Heart left ventricle (tissue), 16 donors: Measurements from ENCODE around the gene SNTA1. TPM values are rescaled to one million over a fixed set of nuclear protein-coding genes. Genes with fewer than 3 reads are reported as not detected.
"Not testable (repeated sequence)": the region's sequence is repeated elsewhere in the genome, so short reads cannot be mapped to it uniquely, and the experiment has no call there.

Experiments
- ATAC-seq, 4 donors: fragments of 200-7000 bp; cut with Tn5 transposase; one replicate each; pipeline ENCODE4 v1.9.1; 2020 to 2022; ENCODE audit warnings: moderate library complexity in 4 of 4, mild to moderate bottlenecking in 3 of 4, moderate number of reproducible peaks in 1 of 4
- DNase-seq, 5 donors: peaks; one replicate each; pipeline ENCODE4 v3.0.0-alpha.2; 2020
- H3K27ac ChIP-seq, 12 donors: fragments of 200-600 bp; sonication (generic) in 4 of 12; one replicate each; pipeline versions ENCODE4 v1.5.0 to v1.8.0; 2016 to 2022; ENCODE audit warnings: mild to moderate bottlenecking in 2 of 12
- H3K27me3 ChIP-seq, 9 donors: fragments of 200-600 bp; sonication (generic) in 2 of 9; one replicate each; pipeline versions ENCODE4 v1.5.1 to v1.8.0; 2016 to 2022; ENCODE audit warnings: mild to moderate bottlenecking in 3 of 9
- H3K36me3 ChIP-seq, 9 donors: fragments of 200-600 bp; sonication (generic) in 2 of 9; one replicate each; pipeline versions ENCODE4 v1.5.0 to v1.8.0; 2018 to 2022; ENCODE audit warnings: mild to moderate bottlenecking in 2 of 9
- H3K4me1 ChIP-seq, 12 donors: fragments of 200-600 bp; sonication (generic) in 4 of 12; one replicate each; pipeline versions ENCODE4 v1.5.0 to v1.8.0; 2016 to 2022; ENCODE audit warnings: mild to moderate bottlenecking in 3 of 12
- H3K4me3 ChIP-seq, 12 donors: fragments of 200-600 bp; sonication (generic) in 4 of 12; one replicate each; pipeline versions ENCODE4 v1.5.0 to v1.8.0; 2017 to 2022; ENCODE audit warnings: mild to moderate bottlenecking in 9 of 12, moderate library complexity in 4 of 12
- H3K9me3 ChIP-seq, 12 donors: fragments of 200-600 bp; sonication (generic) in 4 of 12; one replicate each; pipeline versions ENCODE4 v1.5.0 to v1.8.0; 2016 to 2022; ENCODE audit warnings: mild to moderate bottlenecking in 1 of 12
- POLR2A ChIP-seq, 2 donors: fragments of 450-650 bp; IDR thresholded peaks; one replicate each; pipeline ENCODE4 v1.6.1; 2017; ENCODE audit warnings: antibody characterized with exemption in 2 of 2, mild to moderate bottlenecking in 2 of 2, moderate library complexity in 2 of 2
- WGBS, 4 donors: extraction: QIAGEN DNeasy Blood & Tissue Kit in 2 of 4; methylation state at CpG; one replicate each; pipeline versions ENCODE4 v1.1.5 to v1.1.7; 2013 to 2018; 5-methylcytosine and 5-hydroxymethylcytosine counted together
- intact Hi-C, 10 donors: fragments of 100-400 bp; cut with DNase I; formaldehyde crosslinking; loops; one replicate each; pipeline versions ENCODE4 v1.11.1 to v1.14.2; 2022
- polyA plus RNA-seq, 2 donors: library from polyadenylated mRNA; stranded (reverse); fragments of 200-250 nt; gene quantifications; one replicate each; pipeline ENCODE4 v1.2.3, GENCODE V29; 2013
- total RNA-seq, 9 donors: library from RNA; depleted of rRNA in 2 of 9; stranded (reverse); fragments of >200 nt in 2 of 9; fragmentation: NEBNext Ultra II Directional in 3 of 9; extraction: Animal tissue kit (Norgen Biotek cat#: 25700) in 3 of 9; gene quantifications; one replicate each; pipeline versions ENCODE4 v1.1.0 to v1.2.4, GENCODE V29; 2016 to 2023
- TF ChIP-seq, protein P1 (sequence below), 12 donors: fragments of 200-600 bp; sonication (generic) in 4 of 12; IDR thresholded peaks; one replicate each; pipeline versions ENCODE4 v1.5.0 to v1.8.0; 2018 to 2022; ENCODE audit warnings: antibody characterized with exemption in 12 of 12, mild to moderate bottlenecking in 5 of 12
- donor health status: ischemic (EF 13 %, LVEDD 7.1; RV severe dilation, severe dysfunction).
- donor health status: healthy with polysubstance abuse.
- donor health status: DM: no; HTN: yes; CAD: no.
- donor health status: DM: no; HTN: no; CAD: no.
- donor health status: ischemic (EF 25% LVEDD 6.9; RV normal size, moderate dysfunction).
- donor health status: ischemic (EF 25% LVEDD 5.7; RV mildly dilated, moderate dysfunction).
- donor health status: healthy.
- donor health status: DM: yes; HTN: yes; CAD: no.
- donor health status: ischemic (EF 35%, LVEDD 5.7; RV mildly dilated, moderate dysfunction).
- donor health status: nonischemic (EF 11% LVEDD 7.7; RV severe dilation, severe dysfunction).
- donor health status: DM: yes; HTN: yes; CAD: no.
- donor health status: PGD.
- donor health status: ischemic (EF 29% LVEDD 5.4; RV normal size, mild dysfunction).
- donor health status: nonischemic (EF 23%, LVEDD 6.1; RV moderate dilation, normal function).

SNTA1 gene
- total and polyA plus RNA-seq, 11 donors: 91.0 to 318 (median 166) TPM

DNA sequence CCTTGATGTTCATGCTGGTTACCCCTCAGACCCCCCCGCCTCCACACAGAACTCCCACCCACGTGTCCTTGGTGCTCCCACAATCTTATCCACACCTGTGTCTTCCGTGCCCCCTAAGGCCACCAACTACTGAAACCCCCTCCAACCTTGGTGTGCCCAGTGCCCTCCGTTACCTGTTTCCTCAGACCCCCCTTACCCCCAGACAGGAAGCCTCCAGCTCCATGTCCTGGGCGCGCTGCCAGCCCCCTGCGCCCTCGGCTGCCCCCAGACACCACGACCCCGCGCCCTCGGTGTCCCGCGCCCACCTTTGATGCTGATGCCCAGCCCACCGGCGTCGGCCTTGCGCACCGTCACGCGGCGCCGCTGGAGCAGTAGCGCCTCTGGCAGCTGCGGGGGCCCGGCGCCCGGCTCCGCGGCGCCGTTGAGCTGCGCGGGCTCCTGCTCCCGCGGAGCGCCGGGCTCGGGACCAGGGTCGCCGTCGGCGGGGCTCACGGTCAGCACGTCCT is 504 bp downstream of the SNTA1 start:
- H3K4me1 ChIP-seq: peaks cover 2 to 53% (median 20%) of the 10 kb centered on the region in 12 donors
- peak overlapping the region; percentile 67 to 92 (median 86) for H3K27ac ChIP-seq
- H3K4me3 ChIP-seq: peak overlapping the region; percentile 56 to 93 (median 70)
- H3K36me3 ChIP-seq: peaks cover 0 to 11% (median 0%) of the 10 kb centered on the region in 9 donors
- H3K9me3 ChIP-seq: no peaks in the 10 kb centered on the region
- ATAC-seq (peak in 1 of 4 donors; percentile 4), DNase-seq (peak in 4 of 5 donors; percentile 32 to 67 (median 44))
- no peak for TF ChIP-seq POLR2A (IDR thresholded peaks at IDR 0.05)
- TF ChIP-seq, protein P1, sequence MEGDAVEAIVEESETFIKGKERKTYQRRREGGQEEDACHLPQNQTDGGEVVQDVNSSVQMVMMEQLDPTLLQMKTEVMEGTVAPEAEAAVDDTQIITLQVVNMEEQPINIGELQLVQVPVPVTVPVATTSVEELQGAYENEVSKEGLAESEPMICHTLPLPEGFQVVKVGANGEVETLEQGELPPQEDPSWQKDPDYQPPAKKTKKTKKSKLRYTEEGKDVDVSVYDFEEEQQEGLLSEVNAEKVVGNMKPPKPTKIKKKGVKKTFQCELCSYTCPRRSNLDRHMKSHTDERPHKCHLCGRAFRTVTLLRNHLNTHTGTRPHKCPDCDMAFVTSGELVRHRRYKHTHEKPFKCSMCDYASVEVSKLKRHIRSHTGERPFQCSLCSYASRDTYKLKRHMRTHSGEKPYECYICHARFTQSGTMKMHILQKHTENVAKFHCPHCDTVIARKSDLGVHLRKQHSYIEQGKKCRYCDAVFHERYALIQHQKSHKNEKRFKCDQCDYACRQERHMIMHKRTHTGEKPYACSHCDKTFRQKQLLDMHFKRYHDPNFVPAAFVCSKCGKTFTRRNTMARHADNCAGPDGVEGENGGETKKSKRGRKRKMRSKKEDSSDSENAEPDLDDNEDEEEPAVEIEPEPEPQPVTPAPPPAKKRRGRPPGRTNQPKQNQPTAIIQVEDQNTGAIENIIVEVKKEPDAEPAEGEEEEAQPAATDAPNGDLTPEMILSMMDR (IDR thresholded peaks at IDR 0.05): no peak
- WGBS, 4 donors: 2 to 11% (median 2%) methylated on average over 7 to 45 of the region's 45 CpGs
- intact Hi-C loops: loop anchor here in 6 of 10 donors (1.0 to 5.0 kb wide), 4 partner anchors 20 to 41 kb away; partner anchors contain the start of gene CDK5RAP1 (in 2 of the 6)
- H3K27me3 ChIP-seq: no peaks in the 10 kb centered on the region

DNA sequence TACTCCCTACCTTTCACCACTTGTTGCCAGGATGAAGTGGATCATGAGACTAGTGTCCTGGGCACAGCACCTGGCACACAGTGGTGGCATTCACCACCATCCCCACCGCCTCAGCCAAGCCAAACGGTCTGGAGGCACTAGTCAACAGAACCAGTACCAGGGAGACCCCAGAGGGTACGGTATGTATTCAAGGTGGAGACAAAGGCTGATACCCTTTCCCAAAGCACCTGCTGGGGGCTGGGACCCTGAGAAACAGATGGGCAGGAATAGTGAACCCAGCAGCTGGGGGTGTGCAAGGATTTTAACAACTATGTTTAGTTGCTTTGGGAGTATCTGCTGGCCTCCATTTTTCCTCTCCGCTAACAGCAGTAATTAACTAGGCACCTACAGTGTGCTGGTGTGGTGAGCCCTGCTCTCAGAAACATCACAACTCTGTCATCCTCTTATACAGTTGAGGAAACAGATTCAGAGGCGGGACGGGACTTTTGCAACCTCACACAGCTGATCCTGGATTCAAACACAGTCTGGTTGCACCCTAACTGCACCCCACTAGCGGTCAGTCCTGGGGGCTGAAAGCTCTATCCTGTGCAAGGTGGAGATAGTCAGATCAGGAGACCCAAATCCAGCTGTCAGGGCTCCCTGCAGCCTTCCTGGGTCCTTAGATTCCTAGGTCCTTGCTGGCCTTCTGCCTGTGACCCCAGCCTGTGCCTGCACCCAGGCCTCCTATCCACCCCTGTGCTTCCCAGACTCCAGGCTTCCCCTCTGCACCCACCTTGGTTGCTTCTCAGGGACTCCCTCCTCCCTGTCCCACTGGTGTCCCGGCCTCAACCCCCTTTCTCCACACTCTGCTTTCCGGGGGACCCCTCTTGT is 1.2 kb downstream of the SNTA1 start:
- H3K27ac ChIP-seq: peak overlapping the region; percentile 67 to 92 (median 86)
- peak in 2 of 4 donors; percentile 1 to 2 for ATAC-seq
- DNase-seq: peak in 1 of 5 donors; percentile 45
- peaks cover 2 to 60% (median 27%) of the 10 kb centered on the region in 12 donors for H3K4me1 ChIP-seq
- TF ChIP-seq, protein P1 (IDR thresholded peaks at IDR 0.05): no peak
- TF ChIP-seq POLR2A (IDR thresholded peaks at IDR 0.05): no peak
- peaks cover 0 to 14% (median 0%) of the 10 kb centered on the region in 9 donors for H3K36me3 ChIP-seq
- WGBS, 4 donors: 39 to 60% (median 47%) methylated on average over 8 to 9 of the region's 9 CpGs
- H3K9me3 ChIP-seq: no peaks in the 10 kb centered on the region
- intact Hi-C loops: loop anchor here in 6 of 10 donors (1.0 to 5.0 kb wide), 4 partner anchors 20 to 40 kb away; partner anchors contain the start of gene CDK5RAP1 (in 2 of the 6)
- H3K4me3 ChIP-seq: peak overlapping the region; percentile 56 to 93 (median 70)
- H3K27me3 ChIP-seq: no peaks in the 10 kb centered on the region

DNA sequence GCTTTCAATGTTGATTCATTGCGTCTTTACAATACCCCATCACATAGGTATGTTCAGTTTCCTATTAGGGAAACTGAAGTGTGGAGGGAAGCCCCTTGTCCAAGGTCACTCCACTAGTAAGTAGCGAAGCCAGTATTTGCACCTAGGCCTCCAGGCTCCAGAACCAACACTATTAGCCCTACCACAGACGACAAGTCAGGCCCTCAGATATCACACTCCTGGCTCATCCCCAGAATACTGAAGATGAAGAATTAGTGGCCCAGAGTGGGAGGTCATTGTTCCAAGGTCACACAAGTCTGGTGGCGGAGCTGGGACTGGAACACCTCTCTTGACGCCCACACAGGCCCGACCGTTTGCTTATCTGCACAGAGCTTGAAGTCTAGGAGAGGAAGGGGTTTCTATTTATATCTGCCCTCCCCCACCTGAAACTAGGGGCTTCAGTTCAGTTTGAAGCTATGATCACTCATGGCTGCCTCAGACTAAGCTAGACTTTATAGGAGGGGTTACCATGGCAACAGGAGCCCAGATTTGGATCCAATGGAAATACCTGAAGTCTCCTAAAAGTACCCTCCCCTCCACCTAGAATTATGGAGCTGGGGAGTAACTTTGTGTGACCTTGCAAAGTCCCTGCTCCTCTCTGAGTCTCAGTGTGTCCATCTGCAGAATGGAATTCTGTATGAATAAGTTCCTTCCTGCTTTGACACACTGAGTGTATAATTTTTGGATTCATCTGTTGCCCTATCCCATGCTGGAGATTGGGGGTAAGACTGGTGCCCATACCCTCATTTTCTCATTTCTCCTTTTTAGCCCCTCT is 2.2 kb downstream of the SNTA1 start:
- TF ChIP-seq POLR2A (IDR thresholded peaks at IDR 0.05): no peak
- TF ChIP-seq, protein P1 (IDR thresholded peaks at IDR 0.05): no peak
- WGBS, 4 donors: 43 to 76% (median 48%) methylated on average over 5 to 7 of the region's 7 CpGs
- ATAC-seq (peak; percentile 6 to 38 (median 20)), DNase-seq (peak in 4 of 5 donors; percentile 47 to 63 (median 57))
- Histone ChIP-seq H3K27ac (peak overlapping the region; percentile 72 to 92 (median 86)), H3K36me3 (peaks cover 0 to 22% (median 0%) of the 10 kb centered on the region in 9 donors), H3K4me3 (peak overlapping the region in 8 of 12 donors; percentile 56 to 93 (median 67)), H3K27me3 (no peaks in the 10 kb centered on the region), H3K9me3 (no peaks in the 10 kb centered on the region), H3K4me1 (peaks cover 2 to 68% (median 30%) of the 10 kb centered on the region in 12 donors)
- intact Hi-C loops: loop anchor here in 2 of 10 donors (5.0 kb wide), 1 partner anchor 39 kb away; the partner anchor contains the start of gene CDK5RAP1 (in 2 of the 2)

DNA sequence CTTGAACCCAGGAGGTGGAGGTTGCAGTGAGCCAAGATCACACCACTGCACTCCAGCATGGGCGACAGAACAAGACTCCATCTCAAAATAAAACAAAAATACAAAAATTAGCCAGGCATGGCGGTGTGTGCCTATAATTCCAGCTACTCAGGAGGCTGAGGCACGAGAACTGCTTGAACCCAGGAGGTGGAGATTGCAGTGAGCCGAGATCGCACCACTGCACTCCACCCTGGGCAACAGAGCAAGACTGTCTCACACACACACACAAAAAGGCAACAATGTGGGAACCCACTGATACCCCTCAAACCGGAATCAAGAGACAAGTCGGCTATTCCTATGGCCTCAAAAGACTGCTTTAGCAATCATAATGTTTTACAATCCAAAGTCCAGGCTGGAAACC is 3.0 kb downstream of the SNTA1 start:
- intact Hi-C loops: loop anchor here in 2 of 10 donors (5.0 kb wide), 1 partner anchor 38 kb away; the partner anchor contains the start of gene CDK5RAP1 (in 2 of the 2)
- not testable (repeated sequence) for DNase-seq, H3K27me3 ChIP-seq, ATAC-seq, H3K9me3 ChIP-seq
- Histone ChIP-seq H3K36me3 (peaks cover 0 to 30% (median under 1%) of the 10 kb centered on the region in 9 donors), H3K4me1 (peaks cover 2 to 72% (median 30%) of the 10 kb centered on the region in 12 donors), H3K27ac (peak overlapping the region; percentile 72 to 92 (median 86)), H3K4me3 (peak overlapping the region in 6 of 12 donors; percentile 0 to 29 (median 15))
- 59 to 82% (median 66%) methylated on average over 7 of the region's 7 CpGs for WGBS, 4 donors
